ENCODE measurements around the gene TREH.

- TF ChIP-seq CTCF (IDR thresholded peaks at IDR 0.05) (no peak), POLR2A (IDR thresholded peaks at IDR 0.05) (no peak)
These were observed 28.8 kb upstream of the TREH start for GRCh38 chr11:118708296-118708695.

Measured in body of pancreas (tissue), 4 donors.